Neural cell (in vitro differentiated cells): Measurements from ENCODE around the gene AIMP2. TPM values are rescaled to one million over a fixed set of nuclear protein-coding genes. Genes with fewer than 3 reads are reported as not detected.

Experiments
- H2AFZ ChIP-seq: fragments of 200-600, 300-800 bp; sonication (generic), shearing (Covaris generic); 2 replicates; pipeline ENCODE4 v1.6.0; 2014; ENCODE audit warnings: low read depth, mild to moderate bottlenecking, antibody characterized with exemption, low read length, moderate library complexity
- H3F3A ChIP-seq: fragments of 200-600 bp; shearing (Covaris generic); 2 replicates; pipeline ENCODE4 v1.6.1; 2016; ENCODE audit warnings: mild to moderate bottlenecking, moderate library complexity, mixed read lengths, antibody characterized with exemption, low read length; ENCODE audit not compliant: insufficient read depth, poor library complexity, severe bottlenecking
- H3K27ac ChIP-seq: fragments of 200-600, 300-800 bp; sonication (generic), shearing (Covaris generic); 2 replicates; pipeline ENCODE4 v1.5.1; 2014; ENCODE audit warnings: mild to moderate bottlenecking, low read length, moderate library complexity
- H3K27me3 ChIP-seq: fragments of 300-800, 200-600 bp; sonication (generic), shearing (Covaris generic); 2 replicates; pipeline ENCODE4 v1.6.0; 2014; ENCODE audit warnings: mild to moderate bottlenecking, low read depth, low read length, moderate library complexity; ENCODE audit not compliant: insufficient read depth
- H3K36me3 ChIP-seq: fragments of 300-800, 200-600 bp; sonication (generic), shearing (Covaris generic); 2 replicates; pipeline ENCODE4 v1.5.1; 2014; ENCODE audit warnings: mild to moderate bottlenecking, antibody characterized with exemption, low read length, moderate library complexity; ENCODE audit not compliant: insufficient read depth
- H3K4me2 ChIP-seq: fragments of 300-800, 200-600 bp; sonication (generic), shearing (Covaris generic); 2 replicates; pipeline ENCODE4 v1.6.0; 2014; ENCODE audit warnings: mild to moderate bottlenecking, low read length
- H3K4me3 ChIP-seq: fragments of 300-800, 200-600 bp; sonication (generic), shearing (Covaris generic); 2 replicates; pipeline ENCODE4 v1.5.1; 2014; ENCODE audit warnings: mild to moderate bottlenecking, low read length, moderate library complexity
- H3K79me2 ChIP-seq: fragments of 200-600 bp; shearing (Covaris generic); replicated peaks from 2 replicates; pipeline ENCODE4 v1.6.0; 2014; ENCODE audit warnings: mild to moderate bottlenecking, low read length, moderate library complexity; ENCODE audit not compliant: insufficient read depth
- H3K9ac ChIP-seq: fragments of 300-800, 200-600 bp; sonication (generic), shearing (Covaris generic); 2 replicates; pipeline ENCODE4 v1.6.1; 2016; ENCODE audit warnings: mild to moderate bottlenecking, low read length, mixed read lengths
- H3K9me2 ChIP-seq: fragments of 200-600 bp; shearing (Covaris generic); 2 replicates; pipeline ENCODE4 v1.6.1; 2016; ENCODE audit warnings: mild to moderate bottlenecking, low read length, mixed read lengths; ENCODE audit not compliant: insufficient read depth
- H3K9me3 ChIP-seq: fragments of 200-600, 300-800 bp; sonication (generic), shearing (Covaris generic); 2 replicates; pipeline ENCODE4 v1.6.1; 2016; ENCODE audit warnings: mild to moderate bottlenecking, mixed run types, low read length, moderate library complexity, mixed read lengths
- H4K20me1 ChIP-seq: fragments of 200-600 bp; shearing (Covaris generic); 2 replicates; pipeline ENCODE4 v1.6.1; 2016; ENCODE audit warnings: mild to moderate bottlenecking, mixed run types; ENCODE audit not compliant: insufficient read depth
- CTCF ChIP-seq: fragments of 450-650 bp; IDR thresholded peaks from 2 replicates; pipeline ENCODE4 v1.5.1; 2014; ENCODE audit warnings: antibody characterized with exemption, mild to moderate bottlenecking, moderate library complexity; ENCODE audit not compliant: poor library complexity, severe bottlenecking
- EP300 ChIP-seq: fragments of 450-650 bp; conservative IDR thresholded peaks from 2 replicates; pipeline ENCODE4 v1.6.1; 2014; ENCODE audit warnings: antibody characterized with exemption, mild to moderate bottlenecking, moderate library complexity; ENCODE audit not compliant: poor library complexity, severe bottlenecking
- EZH2 ChIP-seq: fragments of 200-600, 300-800 bp; shearing (Covaris generic), sonication (generic); IDR thresholded peaks from 2 replicates; pipeline ENCODE4 v1.6.1; 2014; ENCODE audit warnings: antibody characterized with exemption, low read length, borderline replicate concordance, mild to moderate bottlenecking; ENCODE audit not compliant: insufficient read depth, poor library complexity, severe bottlenecking
- MXI1 ChIP-seq: fragments of 450-650 bp; conservative IDR thresholded peaks from 2 replicates; pipeline ENCODE4 v1.6.1; 2014; ENCODE audit warnings: antibody characterized with exemption, mild to moderate bottlenecking; ENCODE audit not compliant: poor library complexity, severe bottlenecking
- RAD21 ChIP-seq: fragments of 450-650 bp; conservative IDR thresholded peaks from 2 replicates; pipeline ENCODE4 v1.6.1; 2014; ENCODE audit warnings: antibody characterized with exemption, mild to moderate bottlenecking, moderate library complexity
- REST ChIP-seq: IDR thresholded peaks from 2 replicates; pipeline ENCODE4 v1.6.1; 2012; ENCODE audit warnings: borderline replicate concordance
- SMC3 ChIP-seq: fragments of 450-650 bp; conservative IDR thresholded peaks from 2 replicates; pipeline ENCODE4 v1.6.1; 2014; ENCODE audit warnings: antibody characterized with exemption, mild to moderate bottlenecking, moderate library complexity; ENCODE audit not compliant: poor library complexity
- TAF1 ChIP-seq: IDR thresholded peaks from 2 replicates; pipeline ENCODE4 v1.6.1; 2012; ENCODE audit warnings: low read depth
- polyA plus RNA-seq: library from polyadenylated mRNA; depleted of rRNA; stranded (reverse); fragments of >200 nt; gene quantifications from 2 replicates; pipeline ENCODE4 v1.2.3, GENCODE V29; 2014

AIMP2 gene
- polyA plus RNA-seq, 1 donor from 2014 or later = 46.9 TPM

DNA sequence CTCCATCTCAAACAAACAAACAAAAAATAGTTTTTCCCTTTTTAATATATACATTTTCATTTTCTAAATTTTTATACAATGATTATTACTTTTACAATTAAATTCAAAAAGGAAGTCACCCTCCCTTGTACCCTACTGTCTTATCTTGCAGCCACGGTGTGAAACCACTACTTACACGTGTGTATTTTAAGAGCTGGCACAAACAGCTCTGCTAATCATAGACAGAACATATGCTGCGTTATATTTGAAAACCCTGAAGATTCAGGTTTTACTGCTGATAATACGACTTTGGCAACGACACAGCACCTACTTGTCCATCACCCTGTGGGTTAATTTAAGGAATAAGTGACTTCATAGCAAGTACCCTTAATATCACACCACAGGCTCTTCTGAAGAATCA lies 23.1 kb downstream of the AIMP2 start:
- H3K27me3 ChIP-seq = no peaks in the 10 kb centered on the region
- no peaks in the 10 kb centered on the region for H3K9me3 ChIP-seq
- H3K9me2 ChIP-seq = no peaks in the 10 kb centered on the region
- no peaks in the 10 kb centered on the region for H3F3A ChIP-seq
- H3K36me3 ChIP-seq = peaks cover 15% of the 10 kb centered on the region
- no peak overlapping the region for H3K4me3 ChIP-seq
- H3K27ac ChIP-seq = no peak overlapping the region
- H4K20me1 ChIP-seq = no peaks in the 10 kb centered on the region
- TF ChIP-seq RAD21 (no peak), REST (no peak), EZH2 (no peak)
- H3K4me2 ChIP-seq = no peak overlapping the region
- no peak overlapping the region for H2AFZ ChIP-seq
- H3K79me2 ChIP-seq = no peaks in the 10 kb centered on the region
- H3K9ac ChIP-seq = no peak overlapping the region

DNA sequence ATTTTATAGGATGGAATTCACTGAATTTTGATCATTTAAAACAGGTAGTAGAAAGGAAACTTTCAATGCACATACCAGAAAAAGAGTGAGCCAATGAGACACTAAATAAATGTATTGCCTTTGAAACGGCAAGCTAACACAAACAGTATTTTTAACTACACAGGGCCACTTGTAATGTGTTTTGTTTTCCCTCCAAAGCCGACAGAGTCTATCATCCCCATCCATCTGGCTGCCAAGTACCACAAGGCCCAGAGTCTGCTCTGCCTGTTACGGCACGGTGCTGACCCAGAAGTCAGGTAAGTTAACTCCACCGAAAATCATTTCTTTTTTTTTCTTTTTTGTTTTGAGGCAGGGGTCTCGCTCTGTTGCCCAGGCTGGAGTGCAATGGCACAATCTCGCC lies 23.6 kb downstream of the AIMP2 start:
- peaks cover 15% of the 10 kb centered on the region for H3K36me3 ChIP-seq
- no peaks in the 10 kb centered on the region for H4K20me1 ChIP-seq
- H3K27ac ChIP-seq = no peak overlapping the region
- H3K9me3 ChIP-seq = no peaks in the 10 kb centered on the region
- no peaks in the 10 kb centered on the region for H3K27me3 ChIP-seq
- H3K4me3 ChIP-seq = no peak overlapping the region
- H3K9ac ChIP-seq = no peak overlapping the region
- H3K9me2 ChIP-seq = no peaks in the 10 kb centered on the region
- TF ChIP-seq TAF1 (no peak), CTCF (no peak)
- H3K4me2 ChIP-seq = no peak overlapping the region
- no peaks in the 10 kb centered on the region for H3K79me2 ChIP-seq
- no peaks in the 10 kb centered on the region for H3F3A ChIP-seq
- H2AFZ ChIP-seq = no peak overlapping the region

DNA sequence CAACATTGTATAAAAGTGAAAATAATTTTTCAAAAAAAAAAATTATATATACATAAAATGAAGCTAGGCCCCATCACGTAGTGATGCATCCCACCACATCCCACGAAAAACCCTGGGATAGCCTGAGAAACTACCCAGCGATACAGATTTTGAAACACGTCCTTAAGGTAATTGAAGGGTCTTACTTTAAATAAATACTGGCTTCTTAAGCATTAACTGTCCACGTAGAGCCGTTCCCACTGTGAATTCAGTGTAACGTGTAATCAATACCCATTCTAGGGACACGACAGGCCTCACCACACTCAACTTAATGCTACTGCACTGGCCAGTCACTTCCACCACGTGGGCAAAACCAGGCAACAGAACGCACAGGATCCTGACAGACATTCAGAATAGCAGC lies 26.1 kb downstream of the AIMP2 start:
- Histone ChIP-seq H3K36me3 (peaks cover 19% of the 10 kb centered on the region), H3K27ac (no peak overlapping the region), H3K9me2 (no peaks in the 10 kb centered on the region), H3K27me3 (no peaks in the 10 kb centered on the region), H3K4me2 (no peak overlapping the region), H3K9me3 (no peaks in the 10 kb centered on the region), H3K9ac (no peak overlapping the region), H3K79me2 (no peaks in the 10 kb centered on the region), H2AFZ (no peak overlapping the region), H4K20me1 (no peaks in the 10 kb centered on the region), H3K4me3 (no peak overlapping the region), H3F3A (no peaks in the 10 kb centered on the region)
- TF ChIP-seq REST (no peak), TAF1 (no peak), EP300 (no peak), RAD21 (no peak), SMC3 (no peak), EZH2 (no peak), CTCF (no peak), MXI1 (no peak)
